Psoas muscle (tissue), 8 donors: ENCODE measurements around the gene PCDH1. TPM values are rescaled to one million over a fixed set of nuclear protein-coding genes. Genes with fewer than 3 reads are reported as not detected.

ENCODE experiments used
- ATAC-seq, 4 donors: fragments of 200-7000 bp; cut with Tn5 transposase; one replicate each; pipeline ENCODE4 v1.9.1; 2020; ENCODE audit warnings: moderate library complexity in 3 of 4, mild to moderate bottlenecking in 2 of 4
- DNase-seq, 2 donors: peaks; one replicate each; pipeline ENCODE4 v3.0.0-alpha.2; 2020
- H3K27ac ChIP-seq: fragments of 200-600 bp; one replicate; pipeline ENCODE4 v1.8.0; 2022
- H3K27me3 ChIP-seq, 3 donors: fragments of 200-600 bp in 1 of 3; one replicate each; pipeline versions ENCODE4 v1.6.1 to v1.8.0; 2013 to 2022; ENCODE audit warnings: low read length in 2 of 3, mild to moderate bottlenecking in 2 of 3, moderate library complexity in 1 of 3; ENCODE audit not compliant: insufficient read depth in 3 of 3
- H3K36me3 ChIP-seq, 2 donors: fragments of 200-600 bp in 1 of 2; one replicate each; pipeline versions ENCODE4 v1.6.1 to v1.8.0; 2013 to 2022; ENCODE audit warnings: low read depth in 1 of 2, mild to moderate bottlenecking in 1 of 2, moderate library complexity in 1 of 2; ENCODE audit not compliant: insufficient read depth in 1 of 2
- H3K4me1 ChIP-seq: fragments of 200-600 bp; one replicate; pipeline ENCODE4 v1.8.0; 2022
- H3K4me3 ChIP-seq: fragments of 200-600 bp; one replicate; pipeline ENCODE4 v1.8.0; 2022; ENCODE audit warnings: mild to moderate bottlenecking
- H3K9me3 ChIP-seq: fragments of 200-600 bp; one replicate; pipeline ENCODE4 v1.8.0; 2022
- WGBS, 3 donors: extraction: QIAGEN DNeasy Blood & Tissue Kit; methylation state at CpG; one replicate each; pipeline versions ENCODE4 v1.1.6 to v1.1.7; 2013; 5-methylcytosine and 5-hydroxymethylcytosine counted together
- intact Hi-C, 2 donors: fragments of 100-400 bp; cut with DNase I; formaldehyde crosslinking; loops; one replicate each; pipeline versions ENCODE4 v1.11.0 to v1.14.2; 2022
- polyA plus RNA-seq, 3 donors: library from polyadenylated mRNA; stranded (reverse); fragments of 200-250 nt; gene quantifications; one replicate each; pipeline ENCODE4 v1.2.3, GENCODE V29; 2013
- total RNA-seq, 4 donors: library from RNA; stranded (reverse); fragmentation: NEBNext Ultra II Directional in 2 of 4; extraction: Animal tissue kit (Norgen Biotek cat#: 25700) in 2 of 4; gene quantifications; one replicate each; pipeline versions ENCODE4 v1.2.1 to v1.2.4, GENCODE V29; 2021 to 2023
- TF ChIP-seq, protein P1 (sequence below): fragments of 200-600 bp; IDR thresholded peaks from one replicate; pipeline ENCODE4 v1.8.0; 2022; ENCODE audit warnings: antibody characterized with exemption
- donor health status: healthy with polysubstance abuse.
- donor health status: DM: no; HTN: no; CAD: no; lungs with moderate emphysema.
- donor health status: Bipolar disorder and iron deficiency.
- donor health status: healthy.
- donor health status: DM: yes; HTN: yes; CAD: no.
- donor health status: DM: no; HTN: no; CAD: no.
- donor health status: DM: no; HTN: no; CAD: no.
- donor health status: DM: yes; HTN: yes; CAD: no.

Gene PCDH1
- total and polyA plus RNA-seq, 7 donors, result 4.2 to 17.4 (median 10.1) TPM

GRCh38 chr5:141848744-141849414 is 29.3 kb downstream of the PCDH1 start:
- TF ChIP-seq, protein P1, sequence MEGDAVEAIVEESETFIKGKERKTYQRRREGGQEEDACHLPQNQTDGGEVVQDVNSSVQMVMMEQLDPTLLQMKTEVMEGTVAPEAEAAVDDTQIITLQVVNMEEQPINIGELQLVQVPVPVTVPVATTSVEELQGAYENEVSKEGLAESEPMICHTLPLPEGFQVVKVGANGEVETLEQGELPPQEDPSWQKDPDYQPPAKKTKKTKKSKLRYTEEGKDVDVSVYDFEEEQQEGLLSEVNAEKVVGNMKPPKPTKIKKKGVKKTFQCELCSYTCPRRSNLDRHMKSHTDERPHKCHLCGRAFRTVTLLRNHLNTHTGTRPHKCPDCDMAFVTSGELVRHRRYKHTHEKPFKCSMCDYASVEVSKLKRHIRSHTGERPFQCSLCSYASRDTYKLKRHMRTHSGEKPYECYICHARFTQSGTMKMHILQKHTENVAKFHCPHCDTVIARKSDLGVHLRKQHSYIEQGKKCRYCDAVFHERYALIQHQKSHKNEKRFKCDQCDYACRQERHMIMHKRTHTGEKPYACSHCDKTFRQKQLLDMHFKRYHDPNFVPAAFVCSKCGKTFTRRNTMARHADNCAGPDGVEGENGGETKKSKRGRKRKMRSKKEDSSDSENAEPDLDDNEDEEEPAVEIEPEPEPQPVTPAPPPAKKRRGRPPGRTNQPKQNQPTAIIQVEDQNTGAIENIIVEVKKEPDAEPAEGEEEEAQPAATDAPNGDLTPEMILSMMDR, result no peak
- DNase-seq (peak in 1 of 2 donors; percentile 40), ATAC-seq (peak; percentile 9 to 41 (median 28))
- peak overlapping the region; percentile 84 for H3K4me3 ChIP-seq
- H3K27me3 ChIP-seq, result peaks cover 0 to 42% (median 4%) of the 10 kb centered on the region in 3 donors
- no peaks in the 10 kb centered on the region for H3K9me3 ChIP-seq
- 13 to 15% (median 13%) methylated on average over 17 to 19 of the region's 19 CpGs for WGBS, 3 donors
- no peaks in the 10 kb centered on the region for H3K4me1 ChIP-seq
- peak overlapping the region; percentile 82 for H3K27ac ChIP-seq
- intact Hi-C loops, result no loop called here
- H3K36me3 ChIP-seq, result no peaks in the 10 kb centered on the region

DNA sequence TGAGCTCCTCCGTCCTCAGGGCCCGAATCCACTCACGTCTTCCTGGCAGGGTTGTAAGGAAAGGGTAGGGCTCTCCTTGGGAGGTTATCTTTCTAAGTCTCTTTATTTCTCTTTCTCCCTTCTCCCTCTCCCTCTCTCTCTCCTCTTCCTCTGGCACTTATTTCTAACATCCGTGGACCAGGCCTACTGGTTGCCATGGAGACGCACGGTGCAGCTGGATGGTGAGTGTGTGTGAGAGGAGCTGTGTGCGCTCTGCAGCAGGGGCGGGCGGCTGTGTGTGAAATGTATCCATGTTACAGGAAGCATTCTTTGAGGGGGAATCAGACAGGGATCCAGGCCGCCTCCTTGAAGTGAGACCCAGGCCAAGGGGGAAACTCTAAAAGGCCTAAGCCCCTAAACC is 32.2 kb downstream of the PCDH1 start:
- intact Hi-C loops, result no loop called here
- H3K4me3 ChIP-seq, result no peak overlapping the region
- peaks cover 0 to 45% (median 4%) of the 10 kb centered on the region in 3 donors for H3K27me3 ChIP-seq
- H3K4me1 ChIP-seq, result peaks cover 11% of the 10 kb centered on the region
- H3K9me3 ChIP-seq, result no peaks in the 10 kb centered on the region
- H3K36me3 ChIP-seq, result no peaks in the 10 kb centered on the region
- TF ChIP-seq, protein P1, result no peak
- DNase-seq, result no peak
- no peak for ATAC-seq
- WGBS, 3 donors, result 20 to 26% (median 23%) methylated on average over 10 of the region's 10 CpGs
- no peak overlapping the region for H3K27ac ChIP-seq

- Histone ChIP-seq H3K4me1 (peaks cover 12% of the 10 kb centered on the region), H3K9me3 (no peaks in the 10 kb centered on the region), H3K36me3 (no peaks in the 10 kb centered on the region), H3K4me3 (no peak overlapping the region), H3K27ac (no peak overlapping the region), H3K27me3 (peaks cover 0 to 43% (median 4%) of the 10 kb centered on the region in 3 donors)
- DNase-seq (no peak), ATAC-seq (no peak)
- WGBS, 3 donors, result 26 to 46% (median 27%) methylated on average over 5 to 7 of the region's 7 CpGs
- intact Hi-C loops, result no loop called here
- TF ChIP-seq, protein P1, result no peak
Measured at GRCh38 chr5:141845371-141845851, 32.8 kb downstream of the PCDH1 start.

DNA sequence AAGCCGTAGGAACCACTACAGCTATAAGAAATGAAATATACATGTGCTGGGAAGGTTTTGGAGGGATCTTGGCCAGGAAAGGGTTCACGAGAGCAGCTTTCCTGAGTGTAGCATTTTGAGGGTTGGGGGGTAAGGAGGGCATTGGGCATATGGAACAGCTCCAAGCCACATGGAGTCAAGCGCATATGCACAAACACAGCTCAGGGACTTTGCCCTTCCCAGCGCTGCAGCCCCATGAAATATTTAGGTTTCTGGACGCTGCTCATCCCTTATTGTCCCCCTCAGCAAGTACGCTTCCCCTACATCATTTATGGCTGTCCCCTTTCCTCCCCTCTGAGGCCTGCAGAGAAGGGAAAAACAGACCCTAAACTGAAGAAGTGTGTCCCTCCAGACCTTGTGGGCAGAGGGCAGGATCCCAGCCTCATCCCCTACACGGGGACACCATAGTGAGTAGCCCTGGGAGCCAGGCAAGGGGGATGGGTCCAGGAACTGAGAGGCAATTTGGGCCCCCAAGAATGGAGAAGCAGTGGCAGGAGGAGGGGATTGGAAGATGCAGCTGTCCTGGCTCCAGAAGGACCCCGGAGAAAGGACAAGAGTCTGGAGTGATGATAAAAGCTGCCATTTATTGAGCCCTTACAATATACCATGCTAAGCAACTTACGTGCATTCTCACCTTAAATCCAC is 33.7 kb downstream of the PCDH1 start:
- H3K36me3 ChIP-seq, result no peaks in the 10 kb centered on the region
- no peak overlapping the region for H3K27ac ChIP-seq
- TF ChIP-seq, protein P1, result no peak
- intact Hi-C loops, result no loop called here
- no peaks in the 10 kb centered on the region for H3K9me3 ChIP-seq
- no peak overlapping the region for H3K4me3 ChIP-seq
- no peak for ATAC-seq
- WGBS, 3 donors, result 59 to 66% (median 65%) methylated on average over 9 of the region's 9 CpGs
- H3K4me1 ChIP-seq, result peaks cover 12% of the 10 kb centered on the region
- H3K27me3 ChIP-seq, result peaks cover 0 to 43% (median 1%) of the 10 kb centered on the region in 3 donors
- no peak for DNase-seq
